ENCODE results near the gene VPS45. TPM values are rescaled to one million over a fixed set of nuclear protein-coding genes. Genes with fewer than 3 reads are reported as not detected.
A peak's percentile ranks its signal among the peaks of the same experiment; 100 is the strongest.

VPS45 gene
- polyA plus RNA-seq, 3 donors = 36.0 to 41.9 (median 36.8) TPM

GRCh38 chr1:150020711-150021110, 46.9 kb upstream of the VPS45 start:
- DNase-seq = no peak
- Histone ChIP-seq H3K4me1 (ENCODE audit: control insufficient read depth in 1 of 2, insufficient read depth in 2 of 2, low read length in 2 of 2) (no peaks in the 10 kb centered on the region), H3K4me3 (replicated peaks in 1 of 3; ENCODE audit: low read depth in 2 of 3, low read length in 3 of 3) (no peak overlapping the region), H3K27me3 (ENCODE audit: control insufficient read depth in 2 of 2, insufficient read depth in 2 of 2, low read length in 2 of 2) (peaks cover 91 to 99% of the 10 kb centered on the region in 2 donors), H3K36me3 (replicated peaks in 1 of 2; ENCODE audit: control insufficient read depth in 1 of 2, insufficient read depth in 2 of 2, low read length in 2 of 2) (no peaks in the 10 kb centered on the region), H3K9me3 (replicated peaks in 1 of 2; ENCODE audit: control insufficient read depth in 1 of 2, insufficient read depth in 1 of 2, low read length in 2 of 2) (peaks cover 0 to 7% of the 10 kb centered on the region in 2 donors), H3K4me2 (replicated peaks; ENCODE audit: extremely low read depth, low read length, poor library complexity, severe bottlenecking) (no peak overlapping the region), H3K79me2 (ENCODE audit: insufficient read depth, low read length) (no peaks in the 10 kb centered on the region), H2AFZ (ENCODE audit: insufficient read depth, low read depth, low read length, poor library complexity, severe bottlenecking) (no peak overlapping the region), H3K9ac (ENCODE audit: insufficient read depth, low read length, poor library complexity, severe bottlenecking) (no peak overlapping the region), H4K20me1 (ENCODE audit: insufficient read depth, low read length) (no peaks in the 10 kb centered on the region), H3K27ac (ENCODE audit: low read depth in 1 of 2, low read length in 2 of 2) (no peak overlapping the region)
- peaks cover 0 to 9% (median 0%) of the 10 kb centered on the region in 7 donors for H3K9me3 Mint-ChIP-seq
- intact Hi-C loops (cut with micrococcal nuclease) = loop anchor here in 1 of 2 donors (10.0 kb wide), 1 partner anchor 46 kb away; no protein-coding TSS in a partner anchor
- no CpG with 5 or more reads among the region's 2 CpGs for WGBS (ENCODE audit: insufficient coverage)
- peaks cover 6% of the 10 kb centered on the region for H3K4me1 Mint-ChIP-seq
- no peak for TF ChIP-seq CTCF (IDR thresholded peaks at IDR 0.05)
- H3K27ac Mint-ChIP-seq = no peak overlapping the region
- peaks cover 85 to 97% (median 93%) of the 10 kb centered on the region in 3 donors for H3K27me3 Mint-ChIP-seq (ENCODE audit: low read depth in 3 of 3)
- peak overlapping the region in 1 of 2 donors; percentile 75 for H3K4me3 Mint-ChIP-seq
- peaks cover 0 to 2% of the 10 kb centered on the region in 2 donors for H3K36me3 Mint-ChIP-seq

- H3K79me2 ChIP-seq (ENCODE audit: insufficient read depth, low read length) = no peaks in the 10 kb centered on the region
- Mint-ChIP-seq H3K9me3 (peaks cover 0 to 8% (median 0%) of the 10 kb centered on the region in 7 donors), H3K27me3 (ENCODE audit: low read depth in 3 of 3) (peaks cover 85 to 95% (median 89%) of the 10 kb centered on the region in 3 donors), H3K4me1 (peaks cover 6% of the 10 kb centered on the region), H3K4me3 (peak overlapping the region in 1 of 2 donors; percentile 75), H3K36me3 (peaks cover 0 to 2% of the 10 kb centered on the region in 2 donors), H3K27ac (no peak overlapping the region)
- H4K20me1 ChIP-seq (ENCODE audit: insufficient read depth, low read length) = no peaks in the 10 kb centered on the region
- no peak overlapping the region for H3K27ac ChIP-seq (ENCODE audit: low read depth in 1 of 2, low read length in 2 of 2)
- H2AFZ ChIP-seq (ENCODE audit: insufficient read depth, low read depth, low read length, poor library complexity, severe bottlenecking) = no peak overlapping the region
- TF ChIP-seq CTCF (IDR thresholded peaks at IDR 0.05) = no peak
- no peaks in the 10 kb centered on the region for H3K4me1 ChIP-seq (ENCODE audit: control insufficient read depth in 1 of 2, insufficient read depth in 2 of 2, low read length in 2 of 2)
- intact Hi-C loops (cut with micrococcal nuclease) = loop anchor here in 1 of 2 donors (10.0 kb wide), 1 partner anchor 46 kb away; no protein-coding TSS in a partner anchor
- H3K4me3 ChIP-seq (replicated peaks in 1 of 3; ENCODE audit: low read depth in 2 of 3, low read length in 3 of 3) = no peak overlapping the region
- H3K9me3 ChIP-seq (replicated peaks in 1 of 2; ENCODE audit: control insufficient read depth in 1 of 2, insufficient read depth in 1 of 2, low read length in 2 of 2) = peaks cover 0 to 7% of the 10 kb centered on the region in 2 donors
- H3K36me3 ChIP-seq (replicated peaks in 1 of 2; ENCODE audit: control insufficient read depth in 1 of 2, insufficient read depth in 2 of 2, low read length in 2 of 2) = no peaks in the 10 kb centered on the region
- H3K9ac ChIP-seq (ENCODE audit: insufficient read depth, low read length, poor library complexity, severe bottlenecking) = no peak overlapping the region
- H3K4me2 ChIP-seq (replicated peaks; ENCODE audit: extremely low read depth, low read length, poor library complexity, severe bottlenecking) = no peak overlapping the region
- 90% methylated on average over 5 of the region's 5 CpGs for WGBS (ENCODE audit: insufficient coverage)
- H3K27me3 ChIP-seq (ENCODE audit: control insufficient read depth in 2 of 2, insufficient read depth in 2 of 2, low read length in 2 of 2) = peaks cover 91 to 99% of the 10 kb centered on the region in 2 donors
- DNase-seq = no peak
Measured at GRCh38 chr1:150021191-150021694, 46.3 kb upstream of the VPS45 start.

Measured in CD14-positive monocyte (primary cell).